NAMALWA (cell line): ENCODE results near the gene PLA2G4B.

Experiments used
- DNase-seq: peaks from one replicate; pipeline ENCODE4 v3.0.0-alpha.2; 2015; ENCODE audit warnings: low spot score

The PLA2G4B gene

GRCh38 chr15:41809526-41810220 lies 29.0 kb upstream of the PLA2G4B start:
- DNase-seq, result no peak

DNA sequence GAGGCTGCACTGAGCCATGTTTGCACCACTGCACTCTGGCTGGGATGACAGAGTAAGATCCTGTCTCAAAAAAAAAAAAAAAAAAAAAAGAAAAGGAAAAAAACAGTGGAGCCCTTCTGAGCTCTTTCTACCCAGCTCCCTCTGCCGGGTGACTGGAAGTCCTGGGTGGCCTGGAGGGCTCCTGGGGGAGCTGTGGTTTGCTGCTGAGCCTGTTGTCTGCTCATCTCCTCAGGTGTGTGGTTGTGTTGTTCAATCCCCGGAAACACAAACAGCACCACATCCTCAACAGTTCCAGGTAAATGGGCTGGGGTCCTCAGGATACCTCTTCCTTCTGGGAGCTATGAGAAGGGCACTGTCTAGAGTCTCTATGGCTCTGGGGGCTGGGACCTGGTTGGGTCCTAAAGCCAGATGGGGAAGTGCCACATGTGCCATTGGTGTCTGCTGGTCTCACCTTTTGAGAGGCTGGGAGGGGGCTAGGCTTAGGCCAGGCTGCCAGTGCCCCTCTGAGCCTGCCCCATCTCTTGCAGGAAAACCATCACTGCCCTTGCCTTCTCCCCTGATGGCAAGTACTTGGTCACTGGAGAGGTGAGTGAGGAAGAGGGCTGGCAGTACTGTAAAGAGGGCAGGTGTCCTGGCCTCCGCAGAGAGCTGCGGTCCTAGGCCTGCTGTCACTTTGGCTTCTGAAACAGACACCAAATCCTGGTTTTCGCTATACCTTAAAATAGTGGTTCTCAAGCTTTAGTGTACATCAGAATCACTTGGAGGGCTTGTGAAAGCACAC lies 27.8 kb upstream of the PLA2G4B start:
- DNase-seq, result no peak

GRCh38 chr15:41811432-41812195 lies 27.0 kb upstream of the PLA2G4B start:
- DNase-seq, result peak; percentile 81

DNA sequence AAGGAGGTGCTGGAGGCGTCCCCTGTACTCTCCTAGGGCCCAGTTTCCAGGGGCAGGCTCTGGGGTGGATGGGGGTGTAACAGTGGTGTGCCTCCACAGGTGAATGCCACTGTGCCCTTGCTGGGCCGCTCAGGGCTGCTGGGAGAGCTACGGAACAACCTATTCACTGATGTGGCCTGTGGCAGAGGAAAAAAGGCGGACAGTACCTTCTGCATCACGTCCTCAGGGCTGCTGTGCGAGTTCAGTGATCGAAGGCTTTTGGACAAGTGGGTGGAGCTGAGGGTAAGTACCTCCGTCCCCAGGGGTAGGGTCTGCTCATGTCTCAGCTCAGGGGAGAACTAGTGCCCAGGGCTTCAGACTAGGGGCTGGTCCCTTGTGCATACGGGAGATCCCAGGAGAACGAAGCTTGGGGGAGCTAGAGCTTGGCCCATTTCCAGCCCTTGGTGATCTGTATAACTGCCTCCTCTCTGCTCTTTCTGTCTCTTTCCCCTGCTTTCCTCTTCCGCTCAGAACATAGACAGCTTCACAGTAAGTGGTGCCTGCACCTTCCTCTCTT lies 25.7 kb upstream of the PLA2G4B start:
- DNase-seq, result no peak

GRCh38 chr15:41813426-41813825 lies 25.2 kb upstream of the PLA2G4B start:
- DNase-seq, result no peak

GRCh38 chr15:41814534-41814933 lies 24.1 kb upstream of the PLA2G4B start:
- DNase-seq, result no peak

GRCh38 chr15:41816788-41817187 lies 21.9 kb upstream of the PLA2G4B start:
- DNase-seq, result no peak

DNA sequence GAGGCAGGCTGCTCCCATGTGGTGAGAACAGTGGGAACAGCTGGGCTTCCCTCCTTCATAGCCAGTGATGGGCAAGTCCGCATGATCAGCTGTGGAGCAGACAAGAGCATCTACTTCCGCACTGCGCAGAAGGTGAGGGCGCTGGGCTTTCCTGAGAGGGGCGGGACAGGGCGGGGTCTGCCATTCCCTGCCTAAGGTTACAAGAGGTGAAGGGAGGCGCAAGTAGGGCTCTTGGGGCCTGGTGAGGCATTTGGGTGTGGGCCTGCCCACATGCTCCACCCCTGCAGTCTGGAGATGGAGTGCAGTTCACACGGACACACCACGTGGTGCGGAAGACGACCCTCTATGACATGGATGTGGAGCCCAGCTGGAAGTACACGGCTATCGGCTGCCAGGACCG lies 21.3 kb upstream of the PLA2G4B start:
- no peak for DNase-seq

- DNase-seq, result no peak
Observed at GRCh38 chr15:41817781-41818180, 20.9 kb upstream of the PLA2G4B start.

DNA sequence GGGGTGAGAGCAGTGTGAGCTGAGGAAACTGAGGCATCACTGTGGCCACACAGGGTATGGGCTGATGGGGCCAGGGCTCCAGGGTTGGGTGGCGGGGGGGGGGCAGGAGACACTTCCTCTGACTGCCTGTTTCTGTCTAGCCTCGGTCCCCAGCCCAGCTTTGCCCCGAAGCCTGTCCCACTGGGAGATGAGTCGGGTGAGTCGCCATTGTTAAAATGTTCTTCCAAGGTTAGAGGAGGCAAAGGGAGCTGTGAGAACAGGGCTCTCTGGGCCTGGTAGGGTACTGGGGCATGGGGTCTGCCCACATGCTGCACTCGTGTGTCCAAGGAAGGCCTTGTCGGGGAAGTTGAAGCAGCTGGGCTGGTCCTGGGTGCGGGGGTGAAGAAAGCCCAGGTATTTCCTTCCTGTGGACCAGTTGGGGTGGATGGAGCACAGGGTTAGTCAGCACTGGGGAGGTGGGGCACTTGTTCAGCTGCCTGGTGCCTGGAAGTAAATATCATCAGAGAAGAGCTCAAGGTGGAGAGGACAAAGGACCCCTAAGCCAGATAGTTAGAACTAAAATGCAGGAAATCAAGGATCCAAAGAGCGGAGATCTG lies 19.1 kb upstream of the PLA2G4B start:
- no peak for DNase-seq

GRCh38 chr15:41820791-41821423 lies 17.7 kb upstream of the PLA2G4B start:
- DNase-seq, result no peak

- DNase-seq, result no peak
Observed at GRCh38 chr15:41821831-41822230, 16.8 kb upstream of the PLA2G4B start.

- no peak for DNase-seq
Observed at GRCh38 chr15:41822471-41822870, 16.2 kb upstream of the PLA2G4B start.

DNA sequence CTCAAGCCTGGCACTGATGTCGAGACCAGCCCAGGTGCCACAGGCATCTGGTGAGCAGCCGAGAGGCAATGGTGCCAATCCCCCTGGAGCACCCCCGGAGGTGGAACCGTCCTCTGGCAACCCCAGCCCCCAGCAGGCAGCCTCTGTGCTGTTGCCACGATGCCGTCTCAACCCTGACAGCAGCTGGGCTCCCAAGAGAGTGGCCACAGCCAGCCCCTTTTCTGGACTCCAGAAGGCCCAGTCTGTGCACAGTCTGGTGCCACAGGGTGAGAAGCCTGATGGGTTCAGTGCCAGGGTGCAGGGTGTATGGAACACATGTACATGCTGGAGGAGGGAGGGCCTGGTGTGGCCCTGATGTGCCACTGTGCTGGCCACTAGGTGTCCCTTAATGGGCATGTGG lies 15.7 kb upstream of the PLA2G4B start:
- DNase-seq, result no peak

DNA sequence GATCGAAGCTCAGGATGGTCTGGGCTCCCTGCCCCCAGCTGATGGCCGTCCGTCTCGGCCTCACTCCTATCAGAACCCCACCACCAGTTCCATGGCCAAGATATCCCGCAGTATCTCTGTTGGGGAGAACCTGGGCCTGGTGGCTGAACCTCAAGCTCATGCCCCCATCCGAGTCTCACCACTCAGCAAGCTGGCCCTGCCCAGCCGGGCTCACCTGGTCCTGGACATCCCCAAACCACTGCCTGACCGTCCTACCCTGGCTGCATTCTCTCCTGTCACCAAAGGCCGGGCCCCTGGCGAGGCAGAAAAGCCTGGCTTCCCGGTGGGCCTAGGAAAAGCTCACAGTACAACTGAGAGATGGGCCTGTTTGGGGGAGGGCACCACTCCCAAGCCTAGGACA lies 15.1 kb upstream of the PLA2G4B start:
- no peak for DNase-seq

DNA sequence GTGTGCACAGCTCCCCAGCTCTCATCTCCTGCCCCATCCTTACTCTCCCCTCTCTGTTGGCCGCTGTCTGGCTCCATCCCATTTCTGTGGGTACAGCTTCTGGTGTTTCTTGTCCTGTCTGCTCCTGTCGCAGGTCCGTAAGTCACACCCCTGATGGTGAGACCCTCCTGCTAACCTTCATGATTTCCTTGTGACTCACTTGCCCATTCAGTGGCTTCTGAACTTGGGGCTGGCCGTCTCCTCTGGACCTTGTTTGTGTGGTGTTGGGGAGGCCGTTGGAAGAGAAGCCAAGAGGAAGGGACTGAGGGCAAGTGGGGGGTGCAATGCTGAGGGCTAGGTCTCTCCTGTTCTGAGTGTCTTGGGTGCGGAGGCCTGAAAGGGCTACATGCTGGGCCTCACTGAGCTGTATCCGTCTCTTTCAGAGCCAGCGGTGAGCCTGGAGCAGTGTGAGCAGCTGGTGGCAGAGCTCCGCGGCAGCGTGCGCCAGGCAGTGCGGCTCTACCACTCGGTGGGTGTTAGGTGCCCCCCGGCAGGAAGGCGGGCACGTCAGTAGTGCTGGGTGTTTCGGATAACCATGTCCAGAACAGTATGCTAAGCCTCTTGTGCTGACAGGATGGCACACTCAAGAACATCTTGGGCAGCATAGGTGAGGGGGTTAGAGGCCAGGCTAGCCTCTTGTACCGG lies 14.4 kb upstream of the PLA2G4B start:
- DNase-seq, result no peak

GRCh38 chr15:41825145-41825544 lies 13.5 kb upstream of the PLA2G4B start:
- DNase-seq, result no peak

DNA sequence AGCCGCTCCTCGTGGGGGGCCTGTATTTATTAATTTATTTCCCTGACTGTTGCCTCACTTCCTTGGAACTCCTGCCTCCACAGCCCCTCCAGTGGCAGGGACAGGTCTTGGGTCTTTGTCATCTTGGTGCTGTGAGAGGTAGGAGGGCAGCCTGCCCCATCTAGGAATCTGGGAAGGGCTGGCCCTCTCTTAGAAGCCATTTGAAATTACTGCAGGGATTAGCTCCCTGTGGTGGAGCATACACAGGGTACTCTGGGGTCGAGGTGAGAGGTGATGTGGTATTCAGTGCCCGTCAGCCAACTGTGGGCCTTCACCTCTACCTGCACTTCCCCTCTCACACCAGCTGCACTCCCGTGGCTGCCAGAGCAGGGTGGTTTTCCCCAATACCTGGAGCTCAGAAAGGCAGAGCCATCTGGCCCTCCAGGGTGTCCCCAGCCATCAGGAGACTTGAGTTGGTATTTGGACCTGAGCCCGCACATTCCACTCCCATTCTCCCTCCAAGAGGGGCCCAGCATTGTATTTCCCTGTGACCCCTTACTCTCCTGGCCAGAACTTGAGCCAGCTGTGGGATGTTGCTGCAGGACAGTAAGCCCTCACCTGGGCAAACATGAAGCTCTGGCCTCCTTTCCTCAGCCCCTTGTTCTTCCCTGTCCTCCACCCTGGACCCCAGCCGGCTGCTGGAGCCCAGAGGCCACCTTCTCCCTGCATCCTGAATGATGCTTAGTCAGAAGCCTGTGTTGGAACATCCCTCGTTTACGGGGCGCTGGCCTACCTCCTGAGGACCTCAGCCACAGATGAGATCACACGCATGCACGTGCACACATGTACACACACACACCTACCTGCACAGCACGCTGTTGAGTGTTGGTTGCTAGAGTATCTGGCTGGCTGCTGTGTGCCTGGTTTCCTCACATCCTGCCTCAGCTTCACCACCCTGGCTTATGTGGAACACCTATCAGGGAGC lies 12.8 kb upstream of the PLA2G4B start:
- no peak for DNase-seq

- DNase-seq, result peak; percentile 40
Observed at GRCh38 chr15:41827290-41827879, 11.3 kb upstream of the PLA2G4B start.
